Liver (tissue), 9 donors: ENCODE data around the gene ZNF770. TPM values are rescaled to one million over a fixed set of nuclear protein-coding genes. Genes with fewer than 3 reads are reported as not detected.

ENCODE experiments used
- DNase-seq: peaks from one replicate; pipeline ENCODE4 v3.0.0-alpha.2; 2017; ENCODE audit warnings: low spot score
- H3K27ac ChIP-seq, 2 donors: one replicate each; pipeline ENCODE4 v1.7.0; 2013; ENCODE audit warnings: inconsistent platforms in 2 of 2, low read length in 2 of 2, control low read depth in 1 of 2, low read depth in 1 of 2, mild to moderate bottlenecking in 1 of 2
- H3K27me3 ChIP-seq, 4 donors: one replicate each; pipeline versions ENCODE4 v1.6.1 to v1.7.0; 2013; ENCODE audit warnings: low read length in 3 of 4, inconsistent platforms in 1 of 4, mild to moderate bottlenecking in 1 of 4, moderate library complexity in 1 of 4; ENCODE audit not compliant: control insufficient read depth in 4 of 4, insufficient read depth in 4 of 4
- H3K36me3 ChIP-seq, 4 donors: one replicate each; pipeline versions ENCODE4 v1.6.1 to v1.7.0; 2013; ENCODE audit warnings: low read length in 3 of 4, mild to moderate bottlenecking in 3 of 4, low read depth in 1 of 4, moderate library complexity in 1 of 4; ENCODE audit not compliant: control insufficient read depth in 4 of 4, insufficient read depth in 3 of 4
- H3K4me1 ChIP-seq, 4 donors: one replicate each; pipeline versions ENCODE4 v1.6.1 to v1.7.0; 2013; ENCODE audit warnings: low read length in 3 of 4, mild to moderate bottlenecking in 3 of 4, moderate library complexity in 1 of 4; ENCODE audit not compliant: control insufficient read depth in 4 of 4, insufficient read depth in 4 of 4
- H3K4me3 ChIP-seq, 3 donors: one replicate each; pipeline versions ENCODE4 v1.6.1 to v1.7.0; 2013; ENCODE audit warnings: low read length in 3 of 3, control low read depth in 1 of 3, low read depth in 1 of 3, mild to moderate bottlenecking in 1 of 3
- H3K9ac ChIP-seq, 2 donors: one replicate each; pipeline ENCODE4 v1.7.0; 2013; ENCODE audit warnings: low read length in 2 of 2, mild to moderate bottlenecking in 2 of 2, moderate library complexity in 2 of 2, control low read depth in 1 of 2, low read depth in 1 of 2
- H3K9me3 ChIP-seq, 4 donors: one replicate each; pipeline versions ENCODE4 v1.6.1 to v1.7.0; 2013; ENCODE audit warnings: low read length in 3 of 4; ENCODE audit not compliant: control insufficient read depth in 4 of 4
- EGR1 ChIP-seq, 2 donors: IDR thresholded peaks; 2 replicates each; pipeline ENCODE4 v1.6.1; 2016 to 2018; ENCODE audit warnings: antibody characterized with exemption in 2 of 2, low read depth in 2 of 2
- FOXA2 ChIP-seq: IDR thresholded peaks from 2 replicates; pipeline ENCODE4 v1.6.1; 2016; ENCODE audit warnings: antibody characterized with exemption
- HNF4A ChIP-seq, 2 donors: conservative IDR thresholded peaks; 2 replicates each; pipeline ENCODE4 v1.6.1; 2016; ENCODE audit warnings: antibody characterized with exemption in 2 of 2, mild to moderate bottlenecking in 2 of 2
- HNF4G ChIP-seq: IDR thresholded peaks from 2 replicates; pipeline ENCODE4 v1.6.1; 2016; ENCODE audit warnings: antibody characterized with exemption
- JUND ChIP-seq, 2 donors: IDR thresholded peaks; 2 replicates each; pipeline ENCODE4 v1.6.1; 2016; ENCODE audit warnings: antibody characterized with exemption in 2 of 2
- NR2F2 ChIP-seq: IDR thresholded peaks from 2 replicates; pipeline ENCODE4 v1.6.1; 2016; ENCODE audit warnings: antibody characterized with exemption
- RAD21 ChIP-seq, 2 donors: IDR thresholded peaks; 2 replicates each; pipeline ENCODE4 v1.6.1; 2016; ENCODE audit warnings: antibody characterized with exemption in 2 of 2, mild to moderate bottlenecking in 2 of 2
- RXRA ChIP-seq, 2 donors: IDR thresholded peaks; 2 replicates each; pipeline ENCODE4 v1.6.1; 2017 to 2018; ENCODE audit warnings: antibody characterized with exemption in 2 of 2, mild to moderate bottlenecking in 1 of 2
- YY1 ChIP-seq: IDR thresholded peaks from 2 replicates; pipeline ENCODE4 v1.6.1; 2016; ENCODE audit warnings: antibody characterized with exemption, mild to moderate bottlenecking
- WGBS: extraction: QIAGEN DNeasy Blood & Tissue Kit; methylation state at CpG from one replicate; pipeline ENCODE4 v1.1.7; 2013; 5-methylcytosine and 5-hydroxymethylcytosine counted together
- polyA plus RNA-seq, 2 donors: library from polyadenylated mRNA; stranded (reverse) in 1 of 2; unstranded in 1 of 2; fragments of 200-250 nt in 1 of 2; fragments of >200 nt in 1 of 2; fragmentation: Nextera tagmentation in 1 of 2; extraction: Ambion mirVana in 1 of 2; gene quantifications; one replicate each; pipeline versions ENCODE4 v1.2.1 to v1.2.3, GENCODE V29; 2013 to 2015
- total RNA-seq, 2 donors: library from RNA; depleted of rRNA; stranded (reverse); fragments of >200 nt; gene quantifications; one replicate each; pipeline ENCODE4 v1.2.3, GENCODE V29; 2014
- TF ChIP-seq, protein P1 (sequence below): IDR thresholded peaks from 2 replicates; pipeline ENCODE4 v1.6.1; 2016; ENCODE audit warnings: antibody characterized with exemption, mild to moderate bottlenecking
- TF ChIP-seq, protein P2 (sequence below): IDR thresholded peaks from 2 replicates; pipeline ENCODE4 v1.6.1; 2016; ENCODE audit warnings: antibody characterized with exemption
- TF ChIP-seq, protein P3 (sequence below): fragments of 150-350 bp; IDR thresholded peaks from 2 replicates; pipeline ENCODE4 v1.5.1; 2017; ENCODE audit warnings: improper control_type of control experiment, low read depth, low read length; ENCODE audit not compliant: missing input control
- donor health status: healthy.
- donor health status: healthy.
- donor health status: healthy.
- donor health status: healthy.
- donor health status: healthy.

Gene ZNF770
- total and polyA plus RNA-seq, 4 donors, result 9.3 to 74.4 (median 28.5) TPM

DNA sequence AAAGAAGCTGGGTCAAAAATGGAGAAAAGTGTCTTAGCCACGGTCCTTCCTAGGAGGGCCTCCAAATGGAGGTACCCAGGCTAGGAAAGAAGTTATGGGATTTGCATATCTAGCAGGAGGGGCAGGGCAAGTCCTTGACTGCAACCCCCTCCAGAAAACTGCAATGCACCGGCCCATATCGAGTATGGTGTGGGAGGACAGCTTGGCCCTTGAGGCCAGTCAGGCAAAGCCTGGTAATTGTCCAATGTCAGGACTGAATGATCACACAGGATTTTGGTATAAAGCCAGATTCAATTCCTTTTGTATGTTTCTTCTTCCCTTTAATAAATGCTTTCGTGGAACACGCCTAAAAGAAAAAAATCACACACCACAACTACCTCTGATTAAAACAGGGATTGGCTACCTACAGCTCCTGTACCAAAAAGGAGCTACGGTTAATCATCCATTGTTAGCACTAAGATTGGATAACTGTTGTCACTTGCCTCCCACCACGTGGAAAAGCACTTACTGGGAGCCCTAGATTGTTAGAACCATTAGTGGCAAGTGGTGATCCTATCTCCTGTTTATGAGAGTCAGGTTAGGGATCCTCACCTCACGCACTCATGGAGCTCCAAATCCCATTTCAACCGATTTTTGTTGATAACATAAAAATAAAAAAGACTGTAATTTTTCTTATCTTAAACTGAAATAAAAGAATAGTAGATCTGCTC lies 1.2 kb downstream of the ZNF770 start:
- DNase-seq, result no peak
- Histone ChIP-seq H3K4me1 (peaks cover 9 to 38% (median 32%) of the 10 kb centered on the region in 4 donors), H3K36me3 (peaks cover 0 to 13% (median 10%) of the 10 kb centered on the region in 4 donors), H3K27me3 (no peaks in the 10 kb centered on the region), H3K9ac (peak overlapping the region; percentile 82 to 99), H3K4me3 (peak overlapping the region; percentile 66 to 98 (median 86)), H3K27ac (peak overlapping the region; percentile 45 to 98), H3K9me3 (no peaks in the 10 kb centered on the region)
- 16% methylated on average over 9 of the region's 9 CpGs for WGBS
- TF ChIP-seq RXRA (IDR thresholded peaks at IDR 0.05), result no peak
- TF ChIP-seq HNF4G, result no peak

DNA sequence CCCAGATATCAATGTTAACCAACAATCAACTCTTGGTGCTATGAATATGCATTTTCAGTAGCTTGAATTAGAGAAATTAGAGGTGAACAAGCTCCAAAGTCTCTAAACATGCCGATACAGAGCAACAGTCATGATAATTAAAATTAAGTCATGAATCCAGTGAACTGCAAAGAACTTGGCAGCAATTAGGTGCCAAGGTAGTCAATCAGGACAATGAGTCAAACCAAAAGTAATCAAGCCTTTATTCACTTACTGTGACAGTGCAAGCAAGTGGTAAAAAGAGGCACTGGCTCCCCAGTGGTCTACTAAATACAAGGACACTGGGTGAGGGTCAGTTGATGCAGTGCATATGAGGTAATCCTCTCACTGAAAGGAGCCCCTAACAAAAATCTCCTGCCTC lies 1.8 kb downstream of the ZNF770 start:
- Histone ChIP-seq H3K4me1 (peaks cover 9 to 38% (median 32%) of the 10 kb centered on the region in 4 donors), H3K27ac (peak overlapping the region; percentile 20 to 45), H3K27me3 (no peaks in the 10 kb centered on the region), H3K9ac (peak overlapping the region in 1 of 2 donors; percentile 99), H3K36me3 (peaks cover 0 to 18% (median 13%) of the 10 kb centered on the region in 4 donors), H3K4me3 (peak overlapping the region; percentile 66 to 98 (median 86)), H3K9me3 (no peaks in the 10 kb centered on the region)
- no peak for TF ChIP-seq RAD21 (IDR thresholded peaks at IDR 0.05)
- TF ChIP-seq YY1, result no peak
- no peak for TF ChIP-seq HNF4A (conservative IDR thresholded peaks at IDR 0.05)
- TF ChIP-seq, protein P1, sequence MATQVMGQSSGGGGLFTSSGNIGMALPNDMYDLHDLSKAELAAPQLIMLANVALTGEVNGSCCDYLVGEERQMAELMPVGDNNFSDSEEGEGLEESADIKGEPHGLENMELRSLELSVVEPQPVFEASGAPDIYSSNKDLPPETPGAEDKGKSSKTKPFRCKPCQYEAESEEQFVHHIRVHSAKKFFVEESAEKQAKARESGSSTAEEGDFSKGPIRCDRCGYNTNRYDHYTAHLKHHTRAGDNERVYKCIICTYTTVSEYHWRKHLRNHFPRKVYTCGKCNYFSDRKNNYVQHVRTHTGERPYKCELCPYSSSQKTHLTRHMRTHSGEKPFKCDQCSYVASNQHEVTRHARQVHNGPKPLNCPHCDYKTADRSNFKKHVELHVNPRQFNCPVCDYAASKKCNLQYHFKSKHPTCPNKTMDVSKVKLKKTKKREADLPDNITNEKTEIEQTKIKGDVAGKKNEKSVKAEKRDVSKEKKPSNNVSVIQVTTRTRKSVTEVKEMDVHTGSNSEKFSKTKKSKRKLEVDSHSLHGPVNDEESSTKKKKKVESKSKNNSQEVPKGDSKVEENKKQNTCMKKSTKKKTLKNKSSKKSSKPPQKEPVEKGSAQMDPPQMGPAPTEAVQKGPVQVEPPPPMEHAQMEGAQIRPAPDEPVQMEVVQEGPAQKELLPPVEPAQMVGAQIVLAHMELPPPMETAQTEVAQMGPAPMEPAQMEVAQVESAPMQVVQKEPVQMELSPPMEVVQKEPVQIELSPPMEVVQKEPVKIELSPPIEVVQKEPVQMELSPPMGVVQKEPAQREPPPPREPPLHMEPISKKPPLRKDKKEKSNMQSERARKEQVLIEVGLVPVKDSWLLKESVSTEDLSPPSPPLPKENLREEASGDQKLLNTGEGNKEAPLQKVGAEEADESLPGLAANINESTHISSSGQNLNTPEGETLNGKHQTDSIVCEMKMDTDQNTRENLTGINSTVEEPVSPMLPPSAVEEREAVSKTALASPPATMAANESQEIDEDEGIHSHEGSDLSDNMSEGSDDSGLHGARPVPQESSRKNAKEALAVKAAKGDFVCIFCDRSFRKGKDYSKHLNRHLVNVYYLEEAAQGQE, result no peak
- TF ChIP-seq, protein P2, sequence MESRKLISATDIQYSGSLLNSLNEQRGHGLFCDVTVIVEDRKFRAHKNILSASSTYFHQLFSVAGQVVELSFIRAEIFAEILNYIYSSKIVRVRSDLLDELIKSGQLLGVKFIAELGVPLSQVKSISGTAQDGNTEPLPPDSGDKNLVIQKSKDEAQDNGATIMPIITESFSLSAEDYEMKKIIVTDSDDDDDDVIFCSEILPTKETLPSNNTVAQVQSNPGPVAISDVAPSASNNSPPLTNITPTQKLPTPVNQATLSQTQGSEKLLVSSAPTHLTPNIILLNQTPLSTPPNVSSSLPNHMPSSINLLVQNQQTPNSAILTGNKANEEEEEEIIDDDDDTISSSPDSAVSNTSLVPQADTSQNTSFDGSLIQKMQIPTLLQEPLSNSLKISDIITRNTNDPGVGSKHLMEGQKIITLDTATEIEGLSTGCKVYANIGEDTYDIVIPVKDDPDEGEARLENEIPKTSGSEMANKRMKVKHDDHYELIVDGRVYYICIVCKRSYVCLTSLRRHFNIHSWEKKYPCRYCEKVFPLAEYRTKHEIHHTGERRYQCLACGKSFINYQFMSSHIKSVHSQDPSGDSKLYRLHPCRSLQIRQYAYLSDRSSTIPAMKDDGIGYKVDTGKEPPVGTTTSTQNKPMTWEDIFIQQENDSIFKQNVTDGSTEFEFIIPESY, result no peak
- TF ChIP-seq JUND (IDR thresholded peaks at IDR 0.05), result no peak
- TF ChIP-seq FOXA2, result no peak
- TF ChIP-seq, protein P3, sequence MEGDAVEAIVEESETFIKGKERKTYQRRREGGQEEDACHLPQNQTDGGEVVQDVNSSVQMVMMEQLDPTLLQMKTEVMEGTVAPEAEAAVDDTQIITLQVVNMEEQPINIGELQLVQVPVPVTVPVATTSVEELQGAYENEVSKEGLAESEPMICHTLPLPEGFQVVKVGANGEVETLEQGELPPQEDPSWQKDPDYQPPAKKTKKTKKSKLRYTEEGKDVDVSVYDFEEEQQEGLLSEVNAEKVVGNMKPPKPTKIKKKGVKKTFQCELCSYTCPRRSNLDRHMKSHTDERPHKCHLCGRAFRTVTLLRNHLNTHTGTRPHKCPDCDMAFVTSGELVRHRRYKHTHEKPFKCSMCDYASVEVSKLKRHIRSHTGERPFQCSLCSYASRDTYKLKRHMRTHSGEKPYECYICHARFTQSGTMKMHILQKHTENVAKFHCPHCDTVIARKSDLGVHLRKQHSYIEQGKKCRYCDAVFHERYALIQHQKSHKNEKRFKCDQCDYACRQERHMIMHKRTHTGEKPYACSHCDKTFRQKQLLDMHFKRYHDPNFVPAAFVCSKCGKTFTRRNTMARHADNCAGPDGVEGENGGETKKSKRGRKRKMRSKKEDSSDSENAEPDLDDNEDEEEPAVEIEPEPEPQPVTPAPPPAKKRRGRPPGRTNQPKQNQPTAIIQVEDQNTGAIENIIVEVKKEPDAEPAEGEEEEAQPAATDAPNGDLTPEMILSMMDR, result no peak
- TF ChIP-seq NR2F2, result no peak
- no peak for TF ChIP-seq EGR1 (IDR thresholded peaks at IDR 0.05; ENCODE audit: low read depth in 2 of 2)
- DNase-seq, result no peak
- 61% methylated on average over 1 of the region's 1 CpG for WGBS
